Panc1 (cell line): ENCODE results near the gene ERMARD.

Source experiments
- CTCF ChIP-seq: fragments of 450-650 bp; IDR thresholded peaks from 2 replicates; pipeline ENCODE4 v1.5.1; 2017; ENCODE audit warnings: mild to moderate bottlenecking
- REST ChIP-seq, 2 experiments: IDR thresholded peaks; 2 replicates each; pipeline ENCODE4 v1.6.1; 2011 to 2012; ENCODE audit warnings: low read depth in 2 of 2, control low read depth in 1 of 2, low read length in 1 of 2, mild to moderate bottlenecking in 1 of 2, moderate library complexity in 1 of 2; ENCODE audit not compliant: insufficient read depth in 1 of 2

DNA sequence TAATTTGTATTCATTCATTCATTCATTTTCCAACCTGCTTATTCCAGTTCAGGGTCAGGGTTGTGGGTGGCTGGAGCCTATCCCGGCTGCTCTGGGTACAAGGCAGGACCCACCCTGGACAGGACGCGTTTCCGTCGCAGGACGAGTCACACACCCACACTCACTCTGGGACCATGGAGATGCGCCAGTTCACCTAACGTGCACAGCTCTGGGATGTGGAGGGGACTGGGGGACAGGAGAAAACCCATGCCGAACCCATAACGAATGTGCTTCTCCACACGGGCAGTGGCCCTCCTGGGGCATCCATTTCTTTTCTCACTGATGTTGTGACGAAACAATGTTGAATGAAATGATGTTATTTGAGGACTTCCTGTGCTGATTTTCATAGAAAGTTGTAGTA is 26.5 kb downstream of the ERMARD start:
- no peak for TF ChIP-seq CTCF
- TF ChIP-seq REST (IDR thresholded peaks at IDR 0.05; ENCODE audit: insufficient read depth in 1 of 2, low read depth in 2 of 2, low read length in 1 of 2), result no peak
